ENCODE data around the gene PDIA5.

PDIA5 gene

GRCh38 chr3:123093696-123094095 is 26.9 kb downstream of the PDIA5 start:
- no peak for DNase-seq (ENCODE audit: low read depth)
- TF ChIP-seq, protein P1, sequence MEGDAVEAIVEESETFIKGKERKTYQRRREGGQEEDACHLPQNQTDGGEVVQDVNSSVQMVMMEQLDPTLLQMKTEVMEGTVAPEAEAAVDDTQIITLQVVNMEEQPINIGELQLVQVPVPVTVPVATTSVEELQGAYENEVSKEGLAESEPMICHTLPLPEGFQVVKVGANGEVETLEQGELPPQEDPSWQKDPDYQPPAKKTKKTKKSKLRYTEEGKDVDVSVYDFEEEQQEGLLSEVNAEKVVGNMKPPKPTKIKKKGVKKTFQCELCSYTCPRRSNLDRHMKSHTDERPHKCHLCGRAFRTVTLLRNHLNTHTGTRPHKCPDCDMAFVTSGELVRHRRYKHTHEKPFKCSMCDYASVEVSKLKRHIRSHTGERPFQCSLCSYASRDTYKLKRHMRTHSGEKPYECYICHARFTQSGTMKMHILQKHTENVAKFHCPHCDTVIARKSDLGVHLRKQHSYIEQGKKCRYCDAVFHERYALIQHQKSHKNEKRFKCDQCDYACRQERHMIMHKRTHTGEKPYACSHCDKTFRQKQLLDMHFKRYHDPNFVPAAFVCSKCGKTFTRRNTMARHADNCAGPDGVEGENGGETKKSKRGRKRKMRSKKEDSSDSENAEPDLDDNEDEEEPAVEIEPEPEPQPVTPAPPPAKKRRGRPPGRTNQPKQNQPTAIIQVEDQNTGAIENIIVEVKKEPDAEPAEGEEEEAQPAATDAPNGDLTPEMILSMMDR (IDR thresholded peaks at IDR 0.05; ENCODE audit: control insufficient read depth, insufficient read depth, low read depth, low read length, missing control alignments) = no peak
- no peak overlapping the region for H3K4me3 ChIP-seq (ENCODE audit: control insufficient read depth, low read depth, low read length)

DNA sequence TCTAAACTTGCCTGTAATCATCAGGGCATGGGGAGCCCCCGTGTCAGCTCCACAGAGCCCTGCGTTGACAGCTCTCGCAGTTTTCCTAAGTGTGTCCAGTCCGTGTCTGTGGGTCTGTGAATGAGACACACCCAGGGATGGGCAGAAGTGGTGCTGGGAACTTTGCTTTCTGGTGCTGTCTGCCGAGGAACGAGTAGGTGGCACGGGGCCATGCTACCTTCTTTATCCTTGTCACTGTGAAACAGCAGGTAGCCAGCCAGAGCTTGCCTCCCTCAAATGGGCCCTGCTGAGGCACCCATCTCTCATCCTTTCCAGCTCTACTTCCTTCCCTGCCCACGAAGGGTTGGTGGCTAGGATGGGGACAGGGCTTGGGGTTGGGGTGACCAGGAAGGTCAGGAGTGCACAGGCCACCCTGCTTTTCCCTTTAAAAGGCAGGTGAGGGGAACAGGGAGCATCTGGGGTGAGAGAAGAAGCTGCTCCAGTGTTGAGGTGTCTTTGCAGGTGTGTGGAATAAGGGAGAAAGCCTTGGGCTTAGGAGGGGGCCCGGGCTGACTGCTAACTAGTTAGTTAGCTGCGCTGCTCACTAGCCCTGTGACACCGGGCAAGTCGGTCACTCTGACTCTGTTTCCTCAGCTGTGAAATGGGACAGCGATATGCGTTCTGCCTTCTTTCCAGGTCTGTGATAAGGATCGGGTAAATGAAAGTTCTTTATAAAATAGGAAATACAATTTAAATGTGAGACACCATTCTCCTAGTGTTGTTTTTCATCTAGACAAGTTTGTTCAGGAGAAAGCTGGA is 27.9 kb downstream of the PDIA5 start:
- DNase-seq (ENCODE audit: low read depth) = no peak
- no peak overlapping the region for H3K4me3 ChIP-seq (ENCODE audit: control insufficient read depth, low read depth, low read length)
- TF ChIP-seq, protein P1 (IDR thresholded peaks at IDR 0.05; ENCODE audit: control insufficient read depth, insufficient read depth, low read depth, low read length, missing control alignments) = no peak

DNA sequence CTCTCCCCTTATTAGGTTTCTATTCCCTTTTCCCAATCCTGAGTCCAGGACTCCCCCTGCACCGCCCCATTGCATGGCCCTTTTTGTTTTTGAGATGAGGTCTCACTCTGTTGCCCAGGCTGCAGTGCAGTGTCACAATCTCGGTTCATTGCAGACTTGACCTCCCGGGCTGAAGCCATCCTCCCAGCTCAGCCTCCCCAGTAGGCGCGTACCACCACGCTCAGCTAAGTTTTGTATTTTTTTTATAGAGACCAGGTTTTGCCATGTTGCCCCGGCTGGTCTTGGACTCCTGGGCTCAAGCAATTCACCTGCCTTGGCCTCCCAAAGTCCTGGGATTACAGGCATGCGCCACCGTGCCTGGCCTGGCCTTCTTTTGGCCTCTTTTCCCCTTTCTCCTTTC is 29.3 kb downstream of the PDIA5 start:
- no peak overlapping the region for H3K4me3 ChIP-seq (ENCODE audit: control insufficient read depth, low read depth, low read length)
- TF ChIP-seq, protein P1 (IDR thresholded peaks at IDR 0.05; ENCODE audit: control insufficient read depth, insufficient read depth, low read depth, low read length, missing control alignments) = no peak
- DNase-seq (ENCODE audit: low read depth) = no peak

GRCh38 chr3:123096731-123097130 is 29.9 kb downstream of the PDIA5 start:
- DNase-seq (ENCODE audit: low read depth) = no peak
- no peak overlapping the region for H3K4me3 ChIP-seq (ENCODE audit: control insufficient read depth, low read depth, low read length)
- TF ChIP-seq, protein P1 (IDR thresholded peaks at IDR 0.05; ENCODE audit: control insufficient read depth, insufficient read depth, low read depth, low read length, missing control alignments) = no peak

GRCh38 chr3:123098426-123099330 is 31.9 kb downstream of the PDIA5 start:
- H3K4me3 ChIP-seq (ENCODE audit: control insufficient read depth, low read depth, low read length) = no peak overlapping the region
- DNase-seq (ENCODE audit: low read depth) = no peak
- TF ChIP-seq, protein P1 (IDR thresholded peaks at IDR 0.05; ENCODE audit: control insufficient read depth, insufficient read depth, low read depth, low read length, missing control alignments) = no peak

GRCh38 chr3:123099331-123100192 is 32.7 kb downstream of the PDIA5 start:
- TF ChIP-seq, protein P1 (IDR thresholded peaks at IDR 0.05; ENCODE audit: control insufficient read depth, insufficient read depth, low read depth, low read length, missing control alignments) = no peak
- H3K4me3 ChIP-seq (ENCODE audit: control insufficient read depth, low read depth, low read length) = no peak overlapping the region
- no peak for DNase-seq (ENCODE audit: low read depth)

All from AG09309 (cell line).